Stimulated activated CD8-positive, alpha-beta memory T cell treated with anti-CD3 and anti-CD28 coated beads, Interleukin-12 subunit alpha, Interleukin-12 subunit beta, amount 100 ng/mL, for 24 hours (primary cell): Measurements from ENCODE around the gene TCERG1L.

Experiments used
- DNase-seq: peaks from one replicate; pipeline ENCODE4 v3.0.0-alpha.2; 2020; ENCODE audit errors: extremely low read depth

Gene TCERG1L

GRCh38 chr10:131226446-131227162 lies 84.9 kb downstream of the TCERG1L start:
- no peak for DNase-seq

GRCh38 chr10:131224106-131224505 lies 87.4 kb downstream of the TCERG1L start:
- no peak for DNase-seq

- DNase-seq = no peak
These were observed 88.1 kb downstream of the TCERG1L start for GRCh38 chr10:131223422-131223821.

GRCh38 chr10:131222986-131223385 lies 88.5 kb downstream of the TCERG1L start:
- DNase-seq = no peak

GRCh38 chr10:131221632-131222277 lies 89.8 kb downstream of the TCERG1L start:
- no peak for DNase-seq

GRCh38 chr10:131220601-131221171 lies 90.8 kb downstream of the TCERG1L start:
- DNase-seq = no peak

GRCh38 chr10:131219955-131220489 lies 91.5 kb downstream of the TCERG1L start:
- no peak for DNase-seq

GRCh38 chr10:131219584-131219886 lies 92.0 kb downstream of the TCERG1L start:
- no peak for DNase-seq

- no peak for DNase-seq
These were observed 92.5 kb downstream of the TCERG1L start for GRCh38 chr10:131218811-131219583.

- no peak for DNase-seq
These were observed 94.8 kb downstream of the TCERG1L start for GRCh38 chr10:131216681-131217230.

GRCh38 chr10:131215776-131216175 lies 95.7 kb downstream of the TCERG1L start:
- DNase-seq = no peak

- no peak for DNase-seq
These were observed 96.8 kb downstream of the TCERG1L start for GRCh38 chr10:131214521-131215244.

GRCh38 chr10:131213741-131214505 lies 97.6 kb downstream of the TCERG1L start:
- DNase-seq = no peak

GRCh38 chr10:131212763-131213325 lies 98.7 kb downstream of the TCERG1L start:
- no peak for DNase-seq

GRCh38 chr10:131211965-131212619 lies 99.4 kb downstream of the TCERG1L start:
- no peak for DNase-seq

GRCh38 chr10:131211559-131211958 lies 100.0 kb downstream of the TCERG1L start:
- DNase-seq = no peak

GRCh38 chr10:131211146-131211545 lies 100.4 kb downstream of the TCERG1L start:
- no peak for DNase-seq

GRCh38 chr10:131210181-131210580 lies 101.3 kb downstream of the TCERG1L start:
- no peak for DNase-seq
